ENCODE results near the gene GP1BB.

GP1BB gene

DNA sequence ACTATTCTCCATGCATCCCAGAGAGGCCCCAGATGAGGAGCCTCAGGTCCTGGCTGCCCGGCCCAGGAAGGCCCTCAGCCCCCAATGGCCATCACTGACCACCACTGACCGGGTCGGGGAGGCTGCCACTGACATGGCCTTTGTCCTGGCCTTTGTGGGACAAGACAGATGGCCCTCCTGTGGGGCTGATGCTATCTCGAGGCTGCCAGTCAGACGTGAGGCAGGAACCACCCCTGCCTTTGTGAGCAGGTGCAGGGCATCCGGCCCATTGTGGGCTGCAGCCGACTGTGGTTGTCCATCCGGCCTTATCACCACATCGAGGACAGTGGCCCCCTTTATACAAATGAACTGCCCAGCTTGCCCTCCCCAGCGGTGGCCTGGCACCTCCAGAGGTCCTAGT lies 5.5 kb downstream of the GP1BB start:
- TF ChIP-seq TEAD4 (IDR thresholded peaks at IDR 0.05) (no peak), YY1 (IDR thresholded peaks at IDR 0.05; ENCODE audit: low read depth) (no peak), TAF1 (IDR thresholded peaks at IDR 0.05; ENCODE audit: low read depth) (no peak), EGR1 (IDR thresholded peaks at IDR 0.05) (no peak), ZBTB7A (IDR thresholded peaks at IDR 0.05; ENCODE audit: low read depth) (no peak), TCF12 (IDR thresholded peaks at IDR 0.05; ENCODE audit: low read depth) (no peak), NFIC (IDR thresholded peaks at IDR 0.05) (no peak), CREB1 (IDR thresholded peaks at IDR 0.05; ENCODE audit: low read depth) (no peak), EP300 (IDR thresholded peaks at IDR 0.05; ENCODE audit: borderline replicate concordance) (no peak), CEBPB (IDR thresholded peaks at IDR 0.05) (no peak)
- TF ChIP-seq, protein P1, sequence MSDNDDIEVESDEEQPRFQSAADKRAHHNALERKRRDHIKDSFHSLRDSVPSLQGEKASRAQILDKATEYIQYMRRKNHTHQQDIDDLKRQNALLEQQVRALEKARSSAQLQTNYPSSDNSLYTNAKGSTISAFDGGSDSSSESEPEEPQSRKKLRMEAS (IDR thresholded peaks at IDR 0.05): no peak
- TF ChIP-seq, protein P2, sequence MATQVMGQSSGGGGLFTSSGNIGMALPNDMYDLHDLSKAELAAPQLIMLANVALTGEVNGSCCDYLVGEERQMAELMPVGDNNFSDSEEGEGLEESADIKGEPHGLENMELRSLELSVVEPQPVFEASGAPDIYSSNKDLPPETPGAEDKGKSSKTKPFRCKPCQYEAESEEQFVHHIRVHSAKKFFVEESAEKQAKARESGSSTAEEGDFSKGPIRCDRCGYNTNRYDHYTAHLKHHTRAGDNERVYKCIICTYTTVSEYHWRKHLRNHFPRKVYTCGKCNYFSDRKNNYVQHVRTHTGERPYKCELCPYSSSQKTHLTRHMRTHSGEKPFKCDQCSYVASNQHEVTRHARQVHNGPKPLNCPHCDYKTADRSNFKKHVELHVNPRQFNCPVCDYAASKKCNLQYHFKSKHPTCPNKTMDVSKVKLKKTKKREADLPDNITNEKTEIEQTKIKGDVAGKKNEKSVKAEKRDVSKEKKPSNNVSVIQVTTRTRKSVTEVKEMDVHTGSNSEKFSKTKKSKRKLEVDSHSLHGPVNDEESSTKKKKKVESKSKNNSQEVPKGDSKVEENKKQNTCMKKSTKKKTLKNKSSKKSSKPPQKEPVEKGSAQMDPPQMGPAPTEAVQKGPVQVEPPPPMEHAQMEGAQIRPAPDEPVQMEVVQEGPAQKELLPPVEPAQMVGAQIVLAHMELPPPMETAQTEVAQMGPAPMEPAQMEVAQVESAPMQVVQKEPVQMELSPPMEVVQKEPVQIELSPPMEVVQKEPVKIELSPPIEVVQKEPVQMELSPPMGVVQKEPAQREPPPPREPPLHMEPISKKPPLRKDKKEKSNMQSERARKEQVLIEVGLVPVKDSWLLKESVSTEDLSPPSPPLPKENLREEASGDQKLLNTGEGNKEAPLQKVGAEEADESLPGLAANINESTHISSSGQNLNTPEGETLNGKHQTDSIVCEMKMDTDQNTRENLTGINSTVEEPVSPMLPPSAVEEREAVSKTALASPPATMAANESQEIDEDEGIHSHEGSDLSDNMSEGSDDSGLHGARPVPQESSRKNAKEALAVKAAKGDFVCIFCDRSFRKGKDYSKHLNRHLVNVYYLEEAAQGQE (IDR thresholded peaks at IDR 0.05; ENCODE audit: low read depth): no peak

DNA sequence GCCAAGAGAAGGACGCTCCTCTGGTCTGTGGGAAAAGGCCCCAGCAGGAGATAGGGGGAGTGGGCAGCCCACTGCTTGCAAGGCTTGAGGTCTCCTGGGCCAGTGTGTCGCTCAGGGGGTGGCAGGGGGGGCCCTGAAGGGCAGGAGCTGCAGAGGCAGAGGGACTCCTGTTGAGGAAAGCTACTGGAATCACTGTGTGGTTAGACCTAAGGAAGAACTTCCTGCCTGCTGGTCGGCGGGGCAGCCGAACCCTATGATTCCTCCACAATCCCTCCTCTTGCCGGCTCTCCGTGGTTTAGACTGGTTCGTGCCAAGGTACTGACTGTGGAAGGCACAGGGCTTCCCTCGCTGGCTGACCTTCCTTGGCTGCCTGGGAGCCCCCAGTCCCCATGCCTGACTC lies 6.2 kb downstream of the GP1BB start:
- no peak for TF ChIP-seq NFIC (IDR thresholded peaks at IDR 0.05)
- no peak for TF ChIP-seq CREB1 (IDR thresholded peaks at IDR 0.05; ENCODE audit: low read depth)
- TF ChIP-seq, protein P1 (IDR thresholded peaks at IDR 0.05): no peak
- no peak for TF ChIP-seq ZBTB7A (IDR thresholded peaks at IDR 0.05; ENCODE audit: low read depth)
- no peak for TF ChIP-seq RAD21 (IDR thresholded peaks at IDR 0.05; ENCODE audit: low read depth)
- TF ChIP-seq EP300 (IDR thresholded peaks at IDR 0.05; ENCODE audit: borderline replicate concordance): no peak
- no peak for TF ChIP-seq TCF12 (IDR thresholded peaks at IDR 0.05; ENCODE audit: low read depth)
- TF ChIP-seq FOXM1 (IDR thresholded peaks at IDR 0.05; ENCODE audit: borderline replicate concordance, low read depth): no peak
- TF ChIP-seq YY1 (IDR thresholded peaks at IDR 0.05; ENCODE audit: low read depth): no peak
- TF ChIP-seq EGR1 (IDR thresholded peaks at IDR 0.05): no peak
- no peak for TF ChIP-seq TAF1 (IDR thresholded peaks at IDR 0.05; ENCODE audit: low read depth)
- TF ChIP-seq TEAD4 (IDR thresholded peaks at IDR 0.05): no peak
- TF ChIP-seq, protein P3, sequence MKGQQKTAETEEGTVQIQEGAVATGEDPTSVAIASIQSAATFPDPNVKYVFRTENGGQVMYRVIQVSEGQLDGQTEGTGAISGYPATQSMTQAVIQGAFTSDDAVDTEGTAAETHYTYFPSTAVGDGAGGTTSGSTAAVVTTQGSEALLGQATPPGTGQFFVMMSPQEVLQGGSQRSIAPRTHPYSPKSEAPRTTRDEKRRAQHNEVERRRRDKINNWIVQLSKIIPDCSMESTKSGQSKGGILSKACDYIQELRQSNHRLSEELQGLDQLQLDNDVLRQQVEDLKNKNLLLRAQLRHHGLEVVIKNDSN (IDR thresholded peaks at IDR 0.05): no peak
- TF ChIP-seq, protein P2 (IDR thresholded peaks at IDR 0.05; ENCODE audit: low read depth): no peak
- TF ChIP-seq CEBPB (IDR thresholded peaks at IDR 0.05): no peak

DNA sequence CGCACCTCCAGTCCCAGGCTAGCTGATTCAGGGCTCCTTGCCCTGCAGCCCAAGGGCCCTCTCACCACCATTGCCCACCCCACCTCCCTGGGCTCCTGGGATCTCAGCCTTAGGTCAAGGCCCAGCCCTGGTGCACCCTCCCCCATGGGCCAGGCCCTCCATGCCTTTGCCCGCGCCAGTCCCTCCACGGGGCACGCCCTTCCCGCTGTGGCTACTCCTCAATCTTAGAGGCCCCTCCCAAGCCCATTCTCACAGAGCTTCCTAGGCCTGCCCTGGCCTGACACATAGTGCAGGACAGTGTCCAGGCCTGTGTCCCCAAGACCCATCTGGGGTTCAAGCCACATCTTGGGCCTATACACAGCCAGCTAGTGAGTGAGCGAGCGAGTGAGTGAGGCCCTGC lies 6.9 kb downstream of the GP1BB start:
- no peak for TF ChIP-seq EGR1 (IDR thresholded peaks at IDR 0.05)

DNA sequence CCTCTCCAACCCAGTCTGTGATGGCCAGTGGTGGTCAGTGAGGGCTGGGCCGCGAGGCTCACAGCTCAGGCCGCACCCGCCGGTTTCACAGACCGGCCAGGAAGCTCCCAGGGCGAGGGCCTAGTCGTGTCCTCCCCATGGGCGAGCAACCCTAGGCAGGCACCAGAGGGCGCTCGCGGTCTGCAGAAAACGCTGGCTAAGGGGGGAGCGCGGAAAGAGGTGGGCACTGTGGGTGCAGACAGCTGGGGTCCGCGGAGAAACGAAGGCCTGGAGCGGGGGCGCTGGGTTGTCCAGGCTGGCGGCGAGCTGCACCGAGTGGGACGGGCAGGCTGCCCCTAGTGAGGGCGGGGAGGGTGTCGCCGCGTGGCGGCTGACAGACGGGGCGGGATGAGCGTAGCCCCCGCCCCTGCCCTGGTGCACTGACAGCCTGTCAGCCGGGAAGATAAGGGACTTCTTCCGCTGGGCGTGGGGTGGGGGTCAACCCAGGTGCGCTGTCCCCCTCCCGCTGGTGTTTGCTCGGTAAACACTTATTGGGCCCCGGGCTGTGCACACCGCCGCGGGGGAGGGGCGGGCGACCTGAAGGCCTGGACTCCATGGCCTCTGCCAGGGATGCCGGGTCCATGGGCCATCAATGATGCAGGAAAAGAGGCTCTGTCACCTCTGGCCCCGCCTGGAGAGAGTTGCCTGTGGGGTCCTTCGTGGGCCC lies 7.5 kb downstream of the GP1BB start:
- TF ChIP-seq, protein P1 (IDR thresholded peaks at IDR 0.05): peak; percentile 28; the same call in 1 of the 2 replicates
- TF ChIP-seq RAD21 (IDR thresholded peaks at IDR 0.05; ENCODE audit: low read depth): peak; percentile 99
- no peak for TF ChIP-seq EGR1 (IDR thresholded peaks at IDR 0.05)

DNA sequence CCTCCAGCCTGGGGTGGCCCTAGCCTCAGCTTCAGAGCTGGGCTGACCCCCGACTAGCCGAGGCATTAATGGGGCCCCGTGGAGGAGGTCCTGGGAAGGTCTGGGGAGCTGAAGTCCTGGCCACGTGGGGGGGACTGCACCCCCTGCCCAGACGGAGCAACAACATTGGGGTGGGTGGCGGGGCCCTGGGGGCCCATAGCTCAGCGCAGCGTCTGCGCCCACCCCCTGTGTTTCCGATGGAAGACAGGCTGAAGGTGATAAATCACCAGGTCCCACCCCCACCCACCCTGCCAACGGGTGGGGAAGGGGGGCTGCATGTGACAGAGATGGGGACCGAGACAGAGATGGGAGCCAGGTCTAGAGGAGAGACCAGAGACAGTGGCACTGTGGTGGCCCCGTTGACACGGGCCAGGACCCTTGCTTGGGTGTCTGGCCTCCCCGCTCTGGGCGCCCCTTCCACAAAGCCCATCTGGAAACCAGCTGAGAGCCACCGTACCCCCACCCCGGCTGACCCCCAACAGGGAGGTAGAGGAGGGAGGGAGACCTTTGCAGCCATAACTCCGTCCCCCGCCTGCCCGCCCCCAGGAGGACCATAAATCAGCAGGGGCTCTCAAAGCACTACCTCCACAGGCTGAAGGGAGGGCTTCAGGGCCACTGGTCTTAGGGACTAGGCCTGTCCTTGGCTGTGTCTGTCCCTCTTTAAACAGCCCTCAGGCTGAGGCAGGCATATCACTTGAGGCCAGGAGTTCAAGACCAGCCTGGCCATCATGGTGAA lies 8.2 kb downstream of the GP1BB start:
- TF ChIP-seq NFIC (IDR thresholded peaks at IDR 0.05) (no peak), TEAD4 (IDR thresholded peaks at IDR 0.05) (no peak), TAF1 (IDR thresholded peaks at IDR 0.05; ENCODE audit: low read depth) (no peak), EGR1 (IDR thresholded peaks at IDR 0.05) (no peak), CEBPB (IDR thresholded peaks at IDR 0.05) (no peak)
- TF ChIP-seq, protein P1 (IDR thresholded peaks at IDR 0.05): no peak
